HepG2 (cell line): ENCODE data around the gene MAGI1. TPM values are rescaled to one million over a fixed set of nuclear protein-coding genes. Genes with fewer than 3 reads are reported as not detected.

ENCODE experiments used
- AKAP8 ChIP-seq: sonication (generic); formaldehyde crosslinking; IDR thresholded peaks from 2 replicates; pipeline ENCODE4 v1.5.1; 2020; ENCODE audit warnings: mild to moderate bottlenecking, missing genetic modification reagents
- ATRX ChIP-seq: sonication (generic); formaldehyde crosslinking; IDR thresholded peaks from 2 replicates; pipeline ENCODE4 v1.4.0; 2020; ENCODE audit warnings: missing genetic modification reagents, borderline replicate concordance
- CHD2 ChIP-seq: IDR thresholded peaks from 2 replicates; pipeline ENCODE4 v1.6.1; 2011; ENCODE audit warnings: low read depth, low read length, improper control_type of control experiment
- DR1 ChIP-seq: sonication (generic); formaldehyde crosslinking; IDR thresholded peaks from 2 replicates; pipeline ENCODE4 v1.8.0; 2021; ENCODE audit warnings: mild to moderate bottlenecking, missing genetic modification reagents, inconsistent platforms
- FIP1L1 ChIP-seq: fragments of 200-400 bp; formaldehyde crosslinking; IDR thresholded peaks from 2 replicates; pipeline ENCODE4 v1.6.1; 2018; ENCODE audit warnings: low read depth, mild to moderate bottlenecking, low read length, moderate library complexity, borderline replicate concordance; ENCODE audit not compliant: insufficient read depth
- JUN ChIP-seq: sonication (generic); formaldehyde crosslinking; IDR thresholded peaks from 2 replicates; pipeline ENCODE4 v1.4.0; 2020; ENCODE audit warnings: mild to moderate bottlenecking, missing genetic modification reagents
- KDM5A ChIP-seq: fragments of 200-600 bp; sonication (generic); IDR thresholded peaks from 2 replicates; pipeline ENCODE4 v1.7.0; 2018; ENCODE audit warnings: antibody characterized with exemption, mild to moderate bottlenecking, low read length, borderline replicate concordance
- RXRB ChIP-seq: IDR thresholded peaks from 2 replicates; pipeline ENCODE4 v1.6.1; 2016; ENCODE audit warnings: borderline replicate concordance, missing genetic modification reagents, missing compliant biosample characterization
- ZNF101 ChIP-seq: sonication (generic); formaldehyde crosslinking; IDR thresholded peaks from 2 replicates; pipeline ENCODE4 v1.4.0; 2020; ENCODE audit warnings: mild to moderate bottlenecking, low read depth, missing genetic modification reagents, borderline replicate concordance
- ZNF180 ChIP-seq: sonication (generic); formaldehyde crosslinking; IDR thresholded peaks from 2 replicates; pipeline ENCODE4 v1.4.0; 2020; ENCODE audit warnings: low read depth, missing genetic modification reagents, borderline replicate concordance
- ZNF24 ChIP-seq: fragments of 450-650 bp; IDR thresholded peaks from 2 replicates; pipeline ENCODE4 v1.6.1; 2017; ENCODE audit warnings: antibody characterized with exemption, mild to moderate bottlenecking
- ZSCAN29 ChIP-seq: sonication (generic); formaldehyde crosslinking; conservative IDR thresholded peaks from 2 replicates; pipeline ENCODE4 v1.4.0; 2020; ENCODE audit warnings: mild to moderate bottlenecking, missing genetic modification reagents
- ZSCAN9 ChIP-seq: IDR thresholded peaks from 2 replicates; pipeline ENCODE4 v1.6.1; 2016; ENCODE audit warnings: borderline replicate concordance
- polyA plus RNA-seq, 8 experiments: library from polyadenylated mRNA; depleted of rRNA in 3 of 8; stranded (reverse) in 7 of 8; unstranded in 1 of 8; fragments of >200 nt; fragmentation: Illumina TruSeq in 4 of 8; extraction: Trizol in 4 of 8; gene quantifications; 2 replicates each; pipeline versions ENCODE4 v1.2.1 to v1.2.3, GENCODE V29; 2011 to 2016; ENCODE audit warnings: low read depth in 4 of 8, missing spikeins in 1 of 8, mixed read lengths in 1 of 8; ENCODE audit not compliant: insufficient read depth in 1 of 8
- total RNA-seq, 5 experiments: library from RNA; depleted of rRNA; stranded (reverse); fragments of >200 nt; fragmentation: Illumina TruSeq; extraction: Trizol; gene quantifications; 2 replicates each; pipeline ENCODE4 v1.2.3, GENCODE V29; 2016; ENCODE audit warnings: low read depth in 1 of 5
- TF ChIP-seq, protein P1 (sequence below): sonication (generic); formaldehyde crosslinking; IDR thresholded peaks from 2 replicates; pipeline ENCODE4 v1.8.0; 2022; ENCODE audit warnings: low read depth, missing genetic modification reagents
- TF ChIP-seq, protein P2 (sequence below): sonication (generic); formaldehyde crosslinking; IDR thresholded peaks from 2 replicates; pipeline ENCODE4 v1.5.0; 2020; ENCODE audit warnings: missing genetic modification reagents
- TF ChIP-seq, protein P3 (sequence below): sonication (generic); formaldehyde crosslinking; IDR thresholded peaks from 2 replicates; pipeline ENCODE4 v1.8.0; 2023; ENCODE audit warnings: mild to moderate bottlenecking, missing genetic modification reagents
- TF ChIP-seq, protein P4 (sequence below): sonication (generic); formaldehyde crosslinking; conservative IDR thresholded peaks from 2 replicates; pipeline ENCODE4 v1.4.0; 2020; ENCODE audit warnings: missing genetic modification reagents
- TF ChIP-seq, protein P5 (sequence below): sonication (generic); formaldehyde crosslinking; IDR thresholded peaks from 2 replicates; pipeline ENCODE4 v1.4.0; 2020; ENCODE audit warnings: mild to moderate bottlenecking, missing genetic modification reagents, borderline replicate concordance
- TF ChIP-seq, protein P6 (sequence below): sonication (generic); formaldehyde crosslinking; conservative IDR thresholded peaks from 2 replicates; pipeline ENCODE4 v1.8.0; 2022; ENCODE audit warnings: low read depth, missing genetic modification reagents
- TF ChIP-seq, protein P7 (sequence below): sonication (generic); formaldehyde crosslinking; IDR thresholded peaks from 2 replicates; pipeline ENCODE4 v1.8.0; 2022; ENCODE audit warnings: mild to moderate bottlenecking, missing genetic modification reagents; ENCODE audit not compliant: insufficient replicate concordance

MAGI1 gene
- total and polyA plus RNA-seq, 2 of the 13 experiments (the other 11 are each of a cell fraction or from before 2014, with no cell fraction given), result 22.2 to 26.0 TPM

DNA sequence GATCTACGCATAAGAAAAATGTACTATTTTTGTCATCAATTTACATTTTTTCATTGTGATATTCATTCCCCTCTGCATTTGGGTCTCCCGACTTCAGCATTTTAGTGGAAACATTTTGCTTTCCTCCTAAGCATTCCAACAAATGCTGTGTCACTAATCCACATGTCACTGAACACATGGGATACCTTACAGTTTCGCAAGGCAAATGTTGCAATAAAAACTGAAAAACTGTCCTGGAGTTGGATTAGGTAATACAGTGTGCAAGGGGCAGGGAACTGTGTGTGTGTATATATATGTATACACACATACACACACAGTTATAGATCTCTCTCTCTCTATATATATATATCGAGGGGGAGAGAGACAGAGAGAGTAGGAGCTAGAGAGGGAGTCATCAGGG, 632.2 kb downstream of the MAGI1 start (continued):
- TF ChIP-seq, protein P1, sequence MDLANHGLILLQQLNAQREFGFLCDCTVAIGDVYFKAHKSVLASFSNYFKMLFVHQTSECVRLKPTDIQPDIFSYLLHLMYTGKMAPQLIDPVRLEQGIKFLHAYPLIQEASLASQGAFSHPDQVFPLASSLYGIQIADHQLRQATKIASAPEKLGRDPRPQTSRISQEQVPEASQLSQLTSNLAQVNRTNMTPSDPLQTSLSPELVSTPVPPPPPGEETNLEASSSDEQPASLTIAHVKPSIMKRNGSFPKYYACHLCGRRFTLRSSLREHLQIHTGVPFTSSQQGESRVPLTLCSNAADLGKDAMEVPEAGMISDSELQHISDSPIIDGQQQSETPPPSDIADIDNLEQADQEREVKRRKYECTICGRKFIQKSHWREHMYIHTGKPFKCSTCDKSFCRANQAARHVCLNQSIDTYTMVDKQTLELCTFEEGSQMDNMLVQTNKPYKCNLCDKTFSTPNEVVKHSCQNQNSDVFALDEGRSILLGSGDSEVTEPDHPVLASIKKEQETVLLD, result no peak
- TF ChIP-seq ATRX (CRISPR knock-in tag), result no peak
- TF ChIP-seq, protein P2, sequence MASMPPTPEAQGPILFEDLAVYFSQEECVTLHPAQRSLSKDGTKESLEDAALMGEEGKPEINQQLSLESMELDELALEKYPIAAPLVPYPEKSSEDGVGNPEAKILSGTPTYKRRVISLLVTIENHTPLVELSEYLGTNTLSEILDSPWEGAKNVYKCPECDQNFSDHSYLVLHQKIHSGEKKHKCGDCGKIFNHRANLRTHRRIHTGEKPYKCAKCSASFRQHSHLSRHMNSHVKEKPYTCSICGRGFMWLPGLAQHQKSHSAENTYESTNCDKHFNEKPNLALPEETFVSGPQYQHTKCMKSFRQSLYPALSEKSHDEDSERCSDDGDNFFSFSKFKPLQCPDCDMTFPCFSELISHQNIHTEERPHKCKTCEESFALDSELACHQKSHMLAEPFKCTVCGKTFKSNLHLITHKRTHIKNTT, result no peak
- TF ChIP-seq ZSCAN9 (CRISPR knock-in tag), result no peak
- TF ChIP-seq CHD2, result no peak
- TF ChIP-seq ZNF24, result no peak
- TF ChIP-seq, protein P3, sequence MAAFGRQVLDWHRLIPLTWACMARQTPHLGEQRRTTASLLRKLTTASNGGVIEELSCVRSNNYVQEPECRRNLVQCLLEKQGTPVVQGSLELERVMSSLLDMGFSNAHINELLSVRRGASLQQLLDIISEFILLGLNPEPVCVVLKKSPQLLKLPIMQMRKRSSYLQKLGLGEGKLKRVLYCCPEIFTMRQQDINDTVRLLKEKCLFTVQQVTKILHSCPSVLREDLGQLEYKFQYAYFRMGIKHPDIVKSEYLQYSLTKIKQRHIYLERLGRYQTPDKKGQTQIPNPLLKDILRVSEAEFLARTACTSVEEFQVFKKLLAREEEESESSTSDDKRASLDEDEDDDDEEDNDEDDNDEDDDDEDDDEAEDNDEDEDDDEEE (CRISPR knock-in tag), result no peak
- TF ChIP-seq, protein P4, sequence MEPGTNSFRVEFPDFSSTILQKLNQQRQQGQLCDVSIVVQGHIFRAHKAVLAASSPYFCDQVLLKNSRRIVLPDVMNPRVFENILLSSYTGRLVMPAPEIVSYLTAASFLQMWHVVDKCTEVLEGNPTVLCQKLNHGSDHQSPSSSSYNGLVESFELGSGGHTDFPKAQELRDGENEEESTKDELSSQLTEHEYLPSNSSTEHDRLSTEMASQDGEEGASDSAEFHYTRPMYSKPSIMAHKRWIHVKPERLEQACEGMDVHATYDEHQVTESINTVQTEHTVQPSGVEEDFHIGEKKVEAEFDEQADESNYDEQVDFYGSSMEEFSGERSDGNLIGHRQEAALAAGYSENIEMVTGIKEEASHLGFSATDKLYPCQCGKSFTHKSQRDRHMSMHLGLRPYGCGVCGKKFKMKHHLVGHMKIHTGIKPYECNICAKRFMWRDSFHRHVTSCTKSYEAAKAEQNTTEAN (CRISPR knock-in tag), result peak; percentile 88
- no peak for TF ChIP-seq ZNF180 (CRISPR knock-in tag)
- TF ChIP-seq, protein P5, sequence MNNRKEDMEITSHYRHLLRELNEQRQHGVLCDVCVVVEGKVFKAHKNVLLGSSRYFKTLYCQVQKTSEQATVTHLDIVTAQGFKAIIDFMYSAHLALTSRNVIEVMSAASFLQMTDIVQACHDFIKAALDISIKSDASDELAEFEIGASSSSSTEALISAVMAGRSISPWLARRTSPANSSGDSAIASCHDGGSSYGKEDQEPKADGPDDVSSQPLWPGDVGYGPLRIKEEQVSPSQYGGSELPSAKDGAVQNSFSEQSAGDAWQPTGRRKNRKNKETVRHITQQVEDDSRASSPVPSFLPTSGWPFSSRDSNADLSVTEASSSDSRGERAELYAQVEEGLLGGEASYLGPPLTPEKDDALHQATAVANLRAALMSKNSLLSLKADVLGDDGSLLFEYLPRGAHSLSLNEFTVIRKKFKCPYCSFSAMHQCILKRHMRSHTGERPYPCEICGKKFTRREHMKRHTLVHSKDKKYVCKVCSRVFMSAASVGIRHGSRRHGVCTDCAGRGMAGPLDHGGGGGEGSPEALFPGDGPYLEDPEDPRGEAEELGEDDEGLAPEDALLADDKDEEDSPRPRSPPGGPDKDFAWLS (CRISPR knock-in tag), result no peak
- TF ChIP-seq, protein P6, sequence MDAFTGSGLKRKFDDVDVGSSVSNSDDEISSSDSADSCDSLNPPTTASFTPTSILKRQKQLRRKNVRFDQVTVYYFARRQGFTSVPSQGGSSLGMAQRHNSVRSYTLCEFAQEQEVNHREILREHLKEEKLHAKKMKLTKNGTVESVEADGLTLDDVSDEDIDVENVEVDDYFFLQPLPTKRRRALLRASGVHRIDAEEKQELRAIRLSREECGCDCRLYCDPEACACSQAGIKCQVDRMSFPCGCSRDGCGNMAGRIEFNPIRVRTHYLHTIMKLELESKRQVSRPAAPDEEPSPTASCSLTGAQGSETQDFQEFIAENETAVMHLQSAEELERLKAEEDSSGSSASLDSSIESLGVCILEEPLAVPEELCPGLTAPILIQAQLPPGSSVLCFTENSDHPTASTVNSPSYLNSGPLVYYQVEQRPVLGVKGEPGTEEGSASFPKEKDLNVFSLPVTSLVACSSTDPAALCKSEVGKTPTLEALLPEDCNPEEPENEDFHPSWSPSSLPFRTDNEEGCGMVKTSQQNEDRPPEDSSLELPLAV (CRISPR knock-in tag), result no peak
- TF ChIP-seq RXRB (CRISPR knock-in tag), result 0 out of 2 replicates have a peak, but pooled peaks have one; percentile 24
- TF ChIP-seq, protein P7, sequence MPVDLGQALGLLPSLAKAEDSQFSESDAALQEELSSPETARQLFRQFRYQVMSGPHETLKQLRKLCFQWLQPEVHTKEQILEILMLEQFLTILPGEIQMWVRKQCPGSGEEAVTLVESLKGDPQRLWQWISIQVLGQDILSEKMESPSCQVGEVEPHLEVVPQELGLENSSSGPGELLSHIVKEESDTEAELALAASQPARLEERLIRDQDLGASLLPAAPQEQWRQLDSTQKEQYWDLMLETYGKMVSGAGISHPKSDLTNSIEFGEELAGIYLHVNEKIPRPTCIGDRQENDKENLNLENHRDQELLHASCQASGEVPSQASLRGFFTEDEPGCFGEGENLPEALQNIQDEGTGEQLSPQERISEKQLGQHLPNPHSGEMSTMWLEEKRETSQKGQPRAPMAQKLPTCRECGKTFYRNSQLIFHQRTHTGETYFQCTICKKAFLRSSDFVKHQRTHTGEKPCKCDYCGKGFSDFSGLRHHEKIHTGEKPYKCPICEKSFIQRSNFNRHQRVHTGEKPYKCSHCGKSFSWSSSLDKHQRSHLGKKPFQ (CRISPR knock-in tag), result no peak
- no peak for TF ChIP-seq ZNF101 (CRISPR knock-in tag)
- no peak for TF ChIP-seq KDM5A
- no peak for TF ChIP-seq AKAP8 (CRISPR knock-in tag)
- no peak for TF ChIP-seq FIP1L1
- no peak for TF ChIP-seq ZSCAN29 (CRISPR knock-in tag)
- no peak for TF ChIP-seq DR1 (CRISPR knock-in tag)
- TF ChIP-seq JUN (CRISPR knock-in tag), result no peak
